HEK293T (cell line): ENCODE data around the gene TATDN3.
"Not testable (repeated sequence)": the region's sequence is repeated elsewhere in the genome, so short reads cannot be mapped to it uniquely, and the experiment has no call there.

Experiments
- CTCF ChIA-PET: fragments of 350-600 bp; formaldehyde crosslinking; extraction: SDS; loops from one replicate; lab custom pipeline; 2021; ENCODE audit warnings: antibody characterized with exemption, inconsistent platforms; lab: Yijun Ruan, JAX
- POLR2A ChIA-PET: fragments of 350-600 bp; formaldehyde crosslinking; extraction: SDS; loops from one replicate; lab custom pipeline; 2020; ENCODE audit warnings: antibody characterized with exemption, inconsistent platforms; lab: Yijun Ruan, JAX
- DNase-seq: peaks from one replicate; pipeline ENCODE4 v3.0.0; 2012; ENCODE audit warnings: mixed read lengths; ENCODE audit errors: extremely low spot score
- ARNT ChIP-seq: fragments of 450-650 bp; IDR thresholded peaks from 2 replicates; pipeline ENCODE4 v1.6.1; 2017; ENCODE audit warnings: mild to moderate bottlenecking
- BHLHE40 ChIP-seq: fragments of 450-650 bp; IDR thresholded peaks from 2 replicates; pipeline ENCODE4 v1.6.1; 2016; ENCODE audit warnings: mild to moderate bottlenecking, moderate library complexity, borderline replicate concordance
- CTBP1 ChIP-seq: fragments of 450-650 bp; IDR thresholded peaks from 2 replicates; pipeline ENCODE4 v1.6.1; 2016; ENCODE audit warnings: borderline replicate concordance
- ELF4 ChIP-seq: fragments of 450-650 bp; IDR thresholded peaks from 2 replicates; pipeline ENCODE4 v1.6.1; 2017; ENCODE audit warnings: antibody characterized with exemption
- FOXA1 ChIP-seq: fragments of 450-650 bp; IDR thresholded peaks from 2 replicates; pipeline ENCODE4 v1.6.1; 2016; ENCODE audit warnings: mild to moderate bottlenecking
- FOXK2 ChIP-seq: fragments of 450-650 bp; IDR thresholded peaks from 2 replicates; pipeline ENCODE4 v1.6.1; 2016; ENCODE audit warnings: mild to moderate bottlenecking
- FOXM1 ChIP-seq: fragments of 450-650 bp; IDR thresholded peaks from 2 replicates; pipeline ENCODE4 v1.6.1; 2017; ENCODE audit warnings: mild to moderate bottlenecking, borderline replicate concordance
- HDGF ChIP-seq: fragments of 450-650 bp; IDR thresholded peaks from 2 replicates; pipeline ENCODE4 v1.6.1; 2017; ENCODE audit warnings: antibody characterized with exemption, borderline replicate concordance
- L3MBTL2 ChIP-seq: fragments of 450-650 bp; conservative IDR thresholded peaks from 2 replicates; pipeline ENCODE4 v1.6.1; 2016; ENCODE audit warnings: mild to moderate bottlenecking
- LEF1 ChIP-seq: fragments of 450-650 bp; IDR thresholded peaks from 2 replicates; pipeline ENCODE4 v1.6.1; 2017; ENCODE audit warnings: mild to moderate bottlenecking, borderline replicate concordance
- NFRKB ChIP-seq: fragments of 450-650 bp; IDR thresholded peaks from 2 replicates; pipeline ENCODE4 v1.6.1; 2016; ENCODE audit warnings: mild to moderate bottlenecking, moderate library complexity
- SP1 ChIP-seq: fragments of 450-650 bp; IDR thresholded peaks from 2 replicates; pipeline ENCODE4 v1.6.1; 2017
- SUZ12 ChIP-seq: fragments of 450-650 bp; IDR thresholded peaks from 2 replicates; pipeline ENCODE4 v1.6.1; 2016; ENCODE audit warnings: mild to moderate bottlenecking
- TARDBP ChIP-seq: fragments of 450-650 bp; IDR thresholded peaks from 2 replicates; pipeline ENCODE4 v1.6.1; 2016
- ZNF384 ChIP-seq: fragments of 450-650 bp; IDR thresholded peaks from 2 replicates; pipeline ENCODE4 v1.6.1; 2016
- TF ChIP-seq, protein P1 (sequence below): fragments of 450-650 bp; IDR thresholded peaks from 2 replicates; pipeline ENCODE4 v1.6.1; 2016

TATDN3 gene

DNA sequence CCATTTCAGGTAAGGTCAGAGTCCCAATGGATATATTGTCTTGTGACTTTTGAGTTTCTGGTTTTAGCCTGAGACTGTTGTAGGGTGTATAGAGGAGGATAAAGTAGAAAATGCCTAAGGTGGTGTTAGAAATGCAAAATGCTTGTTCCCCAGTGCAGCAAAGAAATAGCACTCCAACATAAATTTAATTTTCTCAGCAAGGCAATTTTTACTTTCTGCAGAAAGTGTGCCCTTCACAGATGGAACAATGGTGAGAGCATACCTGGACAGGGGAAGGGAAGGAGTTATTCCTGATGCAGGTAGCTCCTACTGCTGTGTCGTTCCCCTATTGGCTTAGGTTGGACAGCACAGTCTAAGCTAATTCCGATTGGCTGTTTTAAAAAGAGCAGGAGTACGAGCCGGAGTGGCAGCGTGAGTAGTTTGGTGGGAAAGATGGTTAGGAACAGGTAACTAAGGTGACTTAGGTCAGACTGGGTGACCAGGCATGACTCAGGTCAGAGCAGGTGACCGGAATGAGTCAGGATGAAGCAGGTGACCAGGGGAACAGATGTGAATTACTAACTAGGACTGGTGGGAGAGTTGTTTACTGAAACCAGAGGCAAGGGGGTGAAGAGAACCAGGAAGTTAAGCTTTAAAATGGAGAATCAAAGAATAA, 34.2 kb downstream of the TATDN3 start:
- TF ChIP-seq FOXM1 (no peak), ARNT (no peak), FOXA1 (no peak), ZNF384 (no peak), FOXK2 (no peak), SP1 (no peak), NFRKB (no peak), L3MBTL2 (no peak), TARDBP (no peak), HDGF (no peak), ELF4 (no peak), SUZ12 (no peak), LEF1 (no peak), CTBP1 (no peak), BHLHE40 (no peak)
- TF ChIP-seq, protein P1, sequence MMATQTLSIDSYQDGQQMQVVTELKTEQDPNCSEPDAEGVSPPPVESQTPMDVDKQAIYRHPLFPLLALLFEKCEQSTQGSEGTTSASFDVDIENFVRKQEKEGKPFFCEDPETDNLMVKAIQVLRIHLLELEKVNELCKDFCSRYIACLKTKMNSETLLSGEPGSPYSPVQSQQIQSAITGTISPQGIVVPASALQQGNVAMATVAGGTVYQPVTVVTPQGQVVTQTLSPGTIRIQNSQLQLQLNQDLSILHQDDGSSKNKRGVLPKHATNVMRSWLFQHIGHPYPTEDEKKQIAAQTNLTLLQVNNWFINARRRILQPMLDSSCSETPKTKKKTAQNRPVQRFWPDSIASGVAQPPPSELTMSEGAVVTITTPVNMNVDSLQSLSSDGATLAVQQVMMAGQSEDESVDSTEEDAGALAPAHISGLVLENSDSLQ = no peak

DNA sequence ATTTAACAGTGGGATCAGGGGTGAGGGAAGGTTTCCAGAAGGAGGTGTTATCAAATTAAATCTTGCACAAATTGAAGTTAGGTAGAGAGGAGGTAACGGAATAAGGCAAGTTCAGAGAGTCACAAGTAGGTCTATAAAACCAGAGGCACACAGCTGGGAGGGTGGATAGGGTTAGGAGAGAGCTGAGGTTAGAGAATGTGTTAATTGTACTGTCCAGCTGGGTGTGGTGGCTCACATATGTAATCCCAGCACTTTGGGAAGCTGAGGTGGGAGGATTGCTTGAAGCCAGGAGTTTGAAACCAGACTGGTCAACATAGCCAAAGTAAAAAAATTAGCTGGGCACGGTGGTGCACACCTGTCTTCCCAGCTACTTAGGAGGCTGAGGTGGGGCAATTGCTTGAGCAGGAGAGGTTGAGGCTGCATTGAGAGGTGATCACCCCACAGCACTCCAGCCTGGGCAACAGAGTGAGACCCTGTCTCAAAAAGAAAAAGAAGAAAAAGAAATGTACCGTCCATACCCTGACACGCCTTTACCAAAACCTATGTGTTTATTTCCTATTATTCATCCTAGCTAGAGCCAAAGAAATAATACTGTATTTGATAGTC, 35.6 kb downstream of the TATDN3 start:
- ChIA-PET POLR2A (no interaction called here), CTCF (no interaction called here)
- TF ChIP-seq ELF4 (no peak), CTBP1 (no peak), LEF1 (no peak)
- no peak for DNase-seq

More for the DNA sequence above, 34.2 kb downstream of the TATDN3 start:
- CTCF ChIA-PET = interaction anchor here (0.6 kb wide), 1 partner anchor 613 kb away, joined by 6 read pairs; no protein-coding TSS in a partner anchor
- no peak for DNase-seq
- POLR2A ChIA-PET = no interaction called here

DNA sequence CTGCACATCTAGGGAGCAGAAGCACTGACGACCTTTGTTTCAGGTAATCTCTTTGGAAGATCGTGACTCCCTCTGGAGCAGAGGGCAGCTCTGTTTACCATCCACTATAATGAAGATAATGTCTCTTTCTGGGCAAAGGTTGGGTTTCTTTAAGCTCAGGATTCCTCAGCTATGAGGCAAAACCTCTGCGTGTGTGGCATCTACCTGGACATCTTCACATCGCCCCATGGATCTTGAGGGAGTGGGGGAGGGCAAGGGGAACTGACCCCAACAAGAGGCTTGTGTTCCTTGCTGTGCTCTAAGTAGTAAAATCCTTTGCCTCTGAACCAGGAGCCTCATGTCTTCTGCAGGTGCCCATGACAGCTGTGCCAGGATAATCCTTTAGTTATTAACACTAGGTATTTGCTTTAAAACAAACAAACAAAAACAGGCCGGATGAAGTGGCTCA, 36.2 kb downstream of the TATDN3 start:
- no peak for DNase-seq
- TF ChIP-seq ELF4 (no peak), TARDBP (no peak), NFRKB (no peak), BHLHE40 (no peak), SUZ12 (no peak), FOXM1 (no peak), ARNT (no peak), HDGF (no peak), FOXA1 (no peak), L3MBTL2 (no peak)
- TF ChIP-seq, protein P1 = no peak
- POLR2A ChIA-PET = no interaction called here
- CTCF ChIA-PET = no interaction called here

DNA sequence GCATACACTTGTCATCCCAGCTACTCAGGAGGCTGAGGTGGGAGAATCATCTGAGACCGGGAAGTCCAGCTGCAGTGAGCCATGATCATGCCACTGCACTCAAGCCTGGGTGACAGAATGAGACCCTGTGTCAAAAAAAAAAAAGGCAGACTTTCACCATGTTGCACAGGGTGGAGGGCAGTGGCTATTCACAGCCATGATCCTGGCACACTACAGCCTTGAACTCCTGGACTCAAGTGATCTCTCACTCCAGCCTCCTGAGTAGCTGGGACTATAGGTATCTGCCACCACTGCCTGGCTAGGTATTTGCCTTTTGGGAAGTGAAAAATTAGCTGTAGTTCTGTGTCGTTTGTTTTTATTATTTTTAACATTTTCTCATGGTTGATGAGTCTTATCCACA, 36.7 kb downstream of the TATDN3 start:
- TF ChIP-seq ARNT = no peak
- ChIA-PET POLR2A (no interaction called here), CTCF (no interaction called here)
- DNase-seq = no peak

DNA sequence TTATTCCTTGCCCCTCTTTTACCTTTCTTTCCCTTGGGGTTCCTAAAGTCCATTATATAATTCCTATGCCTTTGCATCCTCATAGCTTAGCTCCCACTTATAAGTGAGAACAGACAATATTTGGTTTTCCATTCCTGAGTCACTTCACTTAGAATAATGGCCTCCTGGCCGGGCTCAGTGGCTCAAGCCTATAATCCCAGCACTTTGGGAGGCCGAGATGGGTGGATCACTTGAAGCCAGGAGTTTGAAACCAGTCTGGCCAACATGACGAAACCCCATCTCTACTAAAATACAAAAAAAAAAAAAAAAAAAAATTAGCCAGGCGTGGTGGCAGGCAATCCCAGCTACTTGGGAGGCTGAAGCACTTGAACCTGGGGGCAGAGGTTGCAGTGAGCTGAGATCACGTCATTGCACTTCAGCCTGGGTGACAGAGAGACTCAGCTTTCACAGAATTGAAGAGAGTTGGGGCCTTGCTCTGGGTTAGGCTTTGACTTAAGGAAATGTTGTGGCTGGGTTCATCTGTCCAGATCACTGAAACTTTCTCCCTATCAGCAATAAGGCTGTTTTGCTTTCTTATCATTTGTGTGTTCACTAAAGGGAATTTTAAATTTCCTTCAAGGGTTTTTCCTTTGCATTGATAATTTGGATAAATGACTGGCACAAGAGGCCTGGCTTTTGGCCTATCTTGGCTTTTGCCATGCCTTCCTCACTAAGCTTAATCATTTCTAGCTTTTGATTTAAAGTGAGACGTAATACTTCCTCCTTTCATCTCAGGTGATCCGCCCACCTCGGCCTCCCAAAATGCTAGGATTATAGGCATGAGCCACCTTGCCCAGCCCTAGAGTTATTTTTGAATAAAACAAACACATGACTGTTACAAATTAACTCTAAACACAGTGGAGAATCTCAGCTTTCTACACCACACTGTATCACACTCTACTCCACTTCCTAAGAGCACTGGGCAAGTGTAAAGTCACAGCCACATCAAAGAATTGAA, 41.8 kb downstream of the TATDN3 start:
- CTCF ChIA-PET, DNase-seq: not testable (repeated sequence)
- POLR2A ChIA-PET = interaction anchor here (2.3 kb wide), 1 partner anchor 24 kb away, joined by 6 read pairs; the partner anchor contains the start of gene FLVCR1

DNA sequence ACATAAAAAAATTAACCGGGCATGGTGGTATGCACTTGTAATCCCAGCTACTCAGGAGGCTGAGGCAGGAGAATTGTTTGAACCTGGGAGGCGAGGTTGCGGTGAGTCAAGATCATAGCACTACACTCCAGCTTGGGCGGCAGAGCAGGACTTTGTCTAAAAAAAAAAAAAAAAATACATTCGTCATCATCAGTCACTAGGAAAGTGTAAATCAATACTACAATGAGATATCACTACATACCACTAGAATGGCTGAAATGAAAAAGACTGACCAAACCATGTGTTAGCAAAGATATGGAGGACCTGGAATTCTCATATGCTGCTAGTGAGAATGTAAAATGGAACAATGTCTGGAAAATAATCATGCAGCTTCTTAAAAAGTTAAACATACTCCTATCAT, 46.5 kb downstream of the TATDN3 start:
- ChIA-PET POLR2A (interaction anchor here (1.5 kb wide), 1 partner anchor 20 kb away, joined by 9 read pairs; the partner anchor contains the start of gene FLVCR1), CTCF (no interaction called here)
- TF ChIP-seq SP1 (no peak), L3MBTL2 (no peak), LEF1 (no peak), FOXK2 (no peak), SUZ12 (no peak), CTBP1 (no peak), FOXA1 (no peak), FOXM1 (no peak), ELF4 (no peak), TARDBP (no peak), BHLHE40 (no peak), NFRKB (no peak), ARNT (no peak)
- TF ChIP-seq, protein P1 = no peak
- no peak for DNase-seq

DNA sequence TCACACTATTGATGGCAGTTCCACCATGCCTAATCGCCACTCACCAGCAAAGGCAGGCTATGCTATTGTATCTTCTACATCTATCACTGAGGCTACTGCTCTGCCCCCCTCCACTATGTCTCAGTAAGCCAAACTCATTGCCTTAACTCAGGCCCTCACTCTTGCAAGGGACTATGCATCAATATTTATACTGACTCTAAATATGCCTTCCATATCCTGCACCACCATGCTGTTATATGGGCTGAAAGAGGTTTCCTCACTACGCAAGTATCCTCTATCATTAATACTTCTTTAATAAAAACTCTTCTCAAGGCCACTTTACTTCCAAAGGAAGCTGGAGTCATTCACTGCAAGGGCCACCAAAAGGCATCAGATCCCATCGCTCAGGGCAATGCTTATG, 52.8 kb downstream of the TATDN3 start:
- CTCF ChIA-PET, DNase-seq: not testable (repeated sequence)
- POLR2A ChIA-PET = interaction anchor here (0.8 kb wide), 1 partner anchor 13 kb away, joined by 3 read pairs; the partner anchor contains the start of gene FLVCR1
